ENCODE measurements around the gene WNT8B.

DNA sequence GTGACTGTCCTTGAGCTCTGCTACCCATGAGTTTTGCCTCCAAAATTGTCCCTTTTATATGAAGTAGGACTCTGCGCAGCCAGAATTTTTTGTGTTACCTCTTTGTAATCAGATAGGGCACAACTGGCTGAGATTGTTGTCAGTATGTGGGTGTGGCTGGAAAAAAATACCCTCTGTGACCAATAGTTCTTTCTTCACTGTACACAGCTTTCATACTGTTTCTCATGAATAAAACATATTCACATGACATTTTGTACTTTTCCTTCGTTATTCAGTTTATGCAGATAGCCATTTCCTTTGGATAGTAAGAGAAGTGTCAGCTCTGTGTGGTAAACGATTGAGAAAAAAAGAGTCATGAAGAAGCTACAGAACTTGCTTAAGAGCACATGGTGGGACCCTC lies 49.6 kb upstream of the WNT8B start:
- TF ChIP-seq CTCF (IDR thresholded peaks at IDR 0.05; ENCODE audit: low read length): no peak
- TF ChIP-seq EZH2 (IDR thresholded peaks at IDR 0.05; ENCODE audit: borderline replicate concordance, low read length): no peak
